Sigmoid colon (tissue), 7 donors: ENCODE results near the gene DIAPH1. TPM values are rescaled to one million over a fixed set of nuclear protein-coding genes. Genes with fewer than 3 reads are reported as not detected.

Experiments used
- DNase-seq: peaks from one replicate; pipeline ENCODE4 v3.0.0-alpha.2; 2019
- H3K27ac ChIP-seq, 4 donors: fragments of 200-600 bp; sonication (generic); one replicate each; pipeline ENCODE4 v1.5.1; 2016 to 2019; ENCODE audit warnings: mild to moderate bottlenecking in 1 of 4
- H3K27me3 ChIP-seq, 3 donors: fragments of 200-600 bp; sonication (generic); one replicate each; pipeline ENCODE4 v1.5.1; 2019; ENCODE audit warnings: mild to moderate bottlenecking in 1 of 3
- H3K36me3 ChIP-seq, 4 donors: fragments of 200-600 bp; sonication (generic); one replicate each; pipeline ENCODE4 v1.5.1; 2016 to 2019
- H3K4me1 ChIP-seq, 4 donors: fragments of 200-600 bp; sonication (generic); one replicate each; pipeline ENCODE4 v1.5.1; 2017 to 2019
- H3K4me3 ChIP-seq, 4 donors: fragments of 200-600 bp; sonication (generic); one replicate each; pipeline ENCODE4 v1.5.1; 2017 to 2019; ENCODE audit warnings: mild to moderate bottlenecking in 2 of 4, moderate library complexity in 1 of 4
- H3K9me3 ChIP-seq, 4 donors: fragments of 200-600 bp in 3 of 4; sonication (generic) in 3 of 4; one replicate each; pipeline versions ENCODE4 v1.5.1 to v1.6.1; 2013 to 2019
- CTCF ChIP-seq, 4 experiments: fragments of 450-650 bp in 3 of 4; fragments of 200-600 bp in 1 of 4; IDR thresholded peaks; one replicate each; pipeline ENCODE4 v1.5.1; 2016 to 2019; ENCODE audit warnings: antibody characterized with exemption in 4 of 4, mild to moderate bottlenecking in 3 of 4, moderate library complexity in 2 of 4
- EP300 ChIP-seq, 4 donors: sonication (generic); formaldehyde crosslinking; IDR thresholded peaks; one replicate each; pipeline ENCODE4 v1.6.1; 2017; ENCODE audit warnings: antibody characterized with exemption in 4 of 4
- POLR2A ChIP-seq, 2 donors: fragments of 450-650 bp; IDR thresholded peaks; one replicate each; pipeline ENCODE4 v1.6.1; 2016; ENCODE audit warnings: antibody characterized with exemption in 2 of 2, mild to moderate bottlenecking in 2 of 2, moderate library complexity in 2 of 2
- POLR2AphosphoS5 ChIP-seq, 4 donors: sonication (generic); formaldehyde crosslinking; IDR thresholded peaks; one replicate each; pipeline ENCODE4 v1.6.1; 2017; ENCODE audit warnings: antibody characterized with exemption in 4 of 4
- WGBS, 2 donors: extraction: QIAGEN DNeasy Blood & Tissue Kit; methylation state at CpG; one replicate each; pipeline ENCODE4 v1.1.7; 2013; 5-methylcytosine and 5-hydroxymethylcytosine counted together
- intact Hi-C: fragments of 100-400 bp; cut with DNase I; formaldehyde crosslinking; loops from one replicate; pipeline ENCODE4 v1.15.1; 2023
- polyA plus RNA-seq, 3 donors: library from polyadenylated mRNA; stranded (reverse); fragments of 200-250 nt; gene quantifications; one replicate each; pipeline ENCODE4 v1.2.3, GENCODE V29; 2013
- total RNA-seq, 4 donors: library from RNA; depleted of rRNA; stranded (reverse); fragments of >200 nt; gene quantifications; one replicate each; pipeline ENCODE4 v1.1.0, GENCODE V29; 2016
- donor health status: healthy with polysubstance abuse.
- donor health status: Bipolar disorder and iron deficiency.
- donor health status: healthy.

Gene DIAPH1
- total and polyA plus RNA-seq, 7 donors: 14.4 to 105 (median 26.9) TPM

DNA sequence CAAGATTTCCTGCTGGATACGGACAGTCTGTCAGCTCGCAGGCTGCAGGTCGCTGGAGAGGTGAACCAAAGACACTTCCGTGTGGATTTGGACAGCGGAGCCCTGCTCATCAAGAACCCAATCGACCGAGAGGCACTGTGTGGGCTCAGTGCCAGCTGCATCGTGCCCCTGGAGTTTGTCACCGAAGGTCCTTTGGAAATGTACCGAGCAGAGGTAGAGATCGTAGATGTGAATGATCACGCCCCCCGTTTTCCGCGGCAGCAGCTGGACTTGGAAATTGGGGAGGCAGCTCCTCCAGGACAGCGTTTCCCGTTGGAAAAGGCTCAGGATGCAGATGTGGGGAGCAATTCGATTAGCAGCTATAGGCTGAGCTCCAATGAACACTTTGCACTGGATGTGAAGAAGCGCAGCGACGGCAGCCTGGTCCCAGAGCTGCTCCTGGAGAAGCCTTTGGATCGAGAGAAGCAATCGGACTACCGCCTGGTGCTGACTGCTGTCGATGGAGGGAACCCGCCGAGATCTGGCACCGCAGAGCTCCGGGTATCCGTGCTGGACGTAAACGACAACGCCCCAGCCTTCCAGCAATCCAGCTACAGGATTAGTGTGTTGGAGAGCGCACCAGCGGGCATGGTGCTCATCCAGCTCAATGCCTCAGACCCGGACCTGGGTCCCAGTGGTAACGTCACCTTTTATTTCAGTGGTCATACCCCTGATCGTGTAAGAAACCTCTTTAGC is 133.3 kb downstream of the DIAPH1 start:
- Histone ChIP-seq H3K4me3 (peak overlapping the region; percentile 6 to 50 (median 42)), H3K27ac (no peak overlapping the region)
- WGBS, 2 donors: 48 to 61% methylated on average over 38 of the region's 38 CpGs

GRCh38 chr5:141484641-141485311 is 134.0 kb downstream of the DIAPH1 start, which contains the start of gene PCDHGC4:
TSS of gene PCDHGC4 (plus strand) at chr5:141485030. CDS start at chr5:141485174, 144 bp downstream.
- H3K4me1 ChIP-seq: peaks cover 0 to 85% (median 54%) of the 10 kb centered on the region in 4 donors
- H3K36me3 ChIP-seq: peaks cover 0 to 10% (median 2%) of the 10 kb centered on the region in 4 donors
- H3K27ac ChIP-seq: peak within 1 kb of the TSS in 1 of 4 donors; percentile 30
- no peaks in the 10 kb centered on the region for H3K9me3 ChIP-seq
- no peaks in the 10 kb centered on the region for H3K27me3 ChIP-seq
- H3K4me3 ChIP-seq: peak within 1 kb of the TSS; percentile 6 to 50 (median 42)
- intact Hi-C loops: no loop called here
- DNase-seq: no peak
- 5 to 7% methylated on average over 39 of the region's 39 CpGs for WGBS, 2 donors
- TF ChIP-seq CTCF (IDR thresholded peaks at IDR 0.05): no peak

More for the DNA sequence above, 133.3 kb downstream of the DIAPH1 start:
- no peaks in the 10 kb centered on the region for H3K27me3 ChIP-seq
- TF ChIP-seq POLR2AphosphoS5 (IDR thresholded peaks at IDR 0.05) (no peak), CTCF (IDR thresholded peaks at IDR 0.05) (no peak), EP300 (IDR thresholded peaks at IDR 0.05) (no peak), POLR2A (IDR thresholded peaks at IDR 0.05) (no peak)
- peaks cover 0 to 17% (median 2%) of the 10 kb centered on the region in 4 donors for H3K36me3 ChIP-seq
- peaks cover 0 to 79% (median 48%) of the 10 kb centered on the region in 4 donors for H3K4me1 ChIP-seq
- no peaks in the 10 kb centered on the region for H3K9me3 ChIP-seq
- DNase-seq: no peak
- intact Hi-C loops: no loop called here

DNA sequence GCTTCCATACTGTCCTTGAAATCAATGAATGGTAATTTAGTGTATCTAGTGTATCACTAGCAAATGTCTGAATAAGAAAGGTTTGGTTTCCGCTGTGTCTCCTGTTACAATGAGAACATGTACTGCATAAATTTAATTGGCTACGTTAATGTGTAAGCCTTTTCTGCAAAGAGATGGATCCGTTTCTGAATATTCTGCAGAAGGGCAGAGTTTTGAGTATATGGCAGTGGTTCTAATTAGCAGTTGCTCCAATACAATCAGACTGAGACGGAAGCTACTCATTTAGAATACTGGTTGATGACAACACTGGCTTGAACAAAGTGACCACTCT is 134.5 kb downstream of the DIAPH1 start:
- peak overlapping the region in 1 of 4 donors; percentile 30 for H3K27ac ChIP-seq
- TF ChIP-seq CTCF (IDR thresholded peaks at IDR 0.05): no peak
- no peak for TF ChIP-seq POLR2A (IDR thresholded peaks at IDR 0.05)
- TF ChIP-seq POLR2AphosphoS5 (IDR thresholded peaks at IDR 0.05): no peak
- no peak for TF ChIP-seq EP300 (IDR thresholded peaks at IDR 0.05)
- 17 to 19% methylated on average over 4 of the region's 4 CpGs for WGBS, 2 donors
- DNase-seq: no peak
- H3K9me3 ChIP-seq: no peaks in the 10 kb centered on the region
- intact Hi-C loops: no loop called here
- peaks cover 0 to 10% (median 2%) of the 10 kb centered on the region in 4 donors for H3K36me3 ChIP-seq
- H3K4me1 ChIP-seq: peaks cover 0 to 85% (median 56%) of the 10 kb centered on the region in 4 donors
- no peaks in the 10 kb centered on the region for H3K27me3 ChIP-seq
- peak overlapping the region in 3 of 4 donors; percentile 34 to 50 (median 50) for H3K4me3 ChIP-seq

GRCh38 chr5:141483902-141484301 is 134.9 kb downstream of the DIAPH1 start:
- Histone ChIP-seq H3K36me3 (peaks cover 0 to 10% (median 2%) of the 10 kb centered on the region in 4 donors), H3K4me3 (peak overlapping the region in 1 of 4 donors; percentile 50), H3K9me3 (no peaks in the 10 kb centered on the region), H3K27ac (no peak overlapping the region), H3K4me1 (peaks cover 0 to 85% (median 55%) of the 10 kb centered on the region in 4 donors), H3K27me3 (no peaks in the 10 kb centered on the region)
- WGBS, 2 donors: 47 to 62% methylated on average over 3 of the region's 3 CpGs
- TF ChIP-seq POLR2A (IDR thresholded peaks at IDR 0.05) (no peak), EP300 (IDR thresholded peaks at IDR 0.05) (no peak), CTCF (IDR thresholded peaks at IDR 0.05) (no peak), POLR2AphosphoS5 (IDR thresholded peaks at IDR 0.05) (no peak)
- no peak for DNase-seq
- intact Hi-C loops: no loop called here
